Dermis microvascular lymphatic vessel endothelial cell (primary cell): ENCODE data around the gene CHMP2B. TPM values are rescaled to one million over a fixed set of nuclear protein-coding genes. Genes with fewer than 3 reads are reported as not detected.

ENCODE experiments used
- total RNA-seq: library from RNA; depleted of rRNA; stranded (reverse); fragments of >200 nt; gene quantifications from 2 replicates; pipeline ENCODE4 v1.2.1, GENCODE V29; 2014

The CHMP2B gene
- total RNA-seq, 1 donor from 2014 or later = 14.1 TPM

Other genes with a start within 250 kb of the CHMP2B start
- 0.13 TPM in 1 of 2 replicates, not detected in the other for gene VGLL3, start 236.2 kb upstream of the CHMP2B start, total RNA-seq
- not detected in 2 replicates for gene POU1F1, start 49.3 kb downstream of the CHMP2B start, total RNA-seq